Measurements from ENCODE around the gene TBC1D4. TPM values are rescaled to one million over a fixed set of nuclear protein-coding genes. Genes with fewer than 3 reads are reported as not detected.

TBC1D4 gene
- total and polyA plus RNA-seq, 9 of the 15 experiments (the other 6 are each of a cell fraction or from before 2014, with no cell fraction given): 2.8 to 12.3 (median 7.0) TPM

GRCh38 chr13:75324413-75324940 is 157.5 kb downstream of the TBC1D4 start (continued):
- TF ChIP-seq ZNF518B (CRISPR knock-in tag; IDR thresholded peaks at IDR 0.05) (no peak), NONO (IDR thresholded peaks at IDR 0.05; ENCODE audit: low read depth in 2 of 2, low read length in 1 of 2) (no peak), ZNF644 (tag; IDR thresholded peaks at IDR 0.05; ENCODE audit: low read depth) (no peak), ZBTB1 (CRISPR knock-in tag; IDR thresholded peaks at IDR 0.05; ENCODE audit: borderline replicate concordance, low read depth) (no peak), TRIM28 (IDR thresholded peaks at IDR 0.05) (no peak), HMG20A (CRISPR knock-in tag; conservative IDR thresholded peaks at IDR 0.05) (no peak), ZNF184 (CRISPR knock-in tag; IDR thresholded peaks at IDR 0.05) (no peak), ZNF239 (CRISPR knock-in tag; IDR thresholded peaks at IDR 0.05) (no peak)

- FAIRE-seq (no peak), ATAC-seq (no peak), DNase-seq (ENCODE audit: extremely low read depth in 1 of 4, low spot score in 3 of 4) (no peak)
- Histone ChIP-seq H3K36me3 (ENCODE audit: control insufficient read depth, insufficient read depth, low read length) (no peaks in the 10 kb centered on the region), H3K4me2 (ENCODE audit: insufficient read depth, low read length) (no peak overlapping the region), H3K9me1 (ENCODE audit: control insufficient read depth, insufficient read depth, low read length) (no peaks in the 10 kb centered on the region), H3K9ac (ENCODE audit: insufficient read depth in 1 of 2, low read depth in 2 of 2, low read length in 2 of 2) (no peak overlapping the region), H3K4me1 (replicated peaks in 1 of 2; ENCODE audit: control insufficient read depth in 2 of 2, insufficient read depth in 2 of 2, low read length in 2 of 2) (peaks cover 0 to 4% of the 10 kb centered on the region in 2 experiments; a peak in 2 of 5 replicates), H3K79me2 (ENCODE audit: control insufficient read depth, insufficient read depth, low read length) (no peaks in the 10 kb centered on the region), H3K27ac (ENCODE audit: extremely low read depth, low read depth, low read length) (no peak overlapping the region), H4K20me1 (replicated peaks; ENCODE audit: control insufficient read depth, insufficient read depth, low read length) (no peaks in the 10 kb centered on the region), H2AFZ (ENCODE audit: low read depth, low read length) (no peak overlapping the region), H3K9me3 (replicated peaks; ENCODE audit: control insufficient read depth, insufficient read depth, low read depth, low read length) (no peaks in the 10 kb centered on the region), H3K27me3 (ENCODE audit: control insufficient read depth in 2 of 2, insufficient read depth in 2 of 2, low read length in 2 of 2) (no peaks in the 10 kb centered on the region), H3K4me3 (no peak overlapping the region)
- intact Hi-C loops (cut with micrococcal nuclease) (no loop called here), in situ Hi-C loops (cut with MboI) (no loop called here)
- BruUV-seq (replicated peaks): no TSS peak
- POLR2A ChIA-PET: no interaction called here
- no peak for TF ChIP-seq TAF9B (IDR thresholded peaks at IDR 0.05; ENCODE audit: partially characterized antibody)
- no peak for TF ChIP-seq POU5F1 (IDR thresholded peaks at IDR 0.05; ENCODE audit: borderline replicate concordance, low read depth, low read length, partially characterized antibody)
- no peak for TF ChIP-seq RBM39 (optimal IDR thresholded peaks at IDR 0.05; ENCODE audit: low read depth, low read length)
- TF ChIP-seq RHOXF2B (CRISPR knock-in tag; conservative IDR thresholded peaks at IDR 0.05): no peak
- no peak for TF ChIP-seq RBM14 (IDR thresholded peaks at IDR 0.05; ENCODE audit: borderline replicate concordance, insufficient read depth, low read depth, low read length)
- TF ChIP-seq PATZ1 (CRISPR knock-in tag; IDR thresholded peaks at IDR 0.05; ENCODE audit: borderline replicate concordance): no peak
- TF ChIP-seq MIER1 (IDR thresholded peaks at IDR 0.05; ENCODE audit: low read depth): no peak
- WGBS (ENCODE audit: insufficient coverage, low coverage, missing lambda C conversion rate): 38% methylated on average over 3 of the region's 3 CpGs
- CTCF ChIA-PET (ENCODE audit: low intra/inter-chr PET ratio): no interaction called here
These were observed 160.9 kb downstream of the TBC1D4 start for GRCh38 chr13:75321084-75321483.

Data from K562 (cell line).